Lower leg skin (tissue), 3 donors: Measurements from ENCODE around the gene OR4N5.

Experiments
- POLR2A ChIP-seq, 2 donors: fragments of 450-650 bp; IDR thresholded peaks; one replicate each; pipeline ENCODE4 v1.6.1; 2016 to 2017; ENCODE audit warnings: antibody characterized with exemption in 2 of 2, mild to moderate bottlenecking in 1 of 2, moderate library complexity in 1 of 2
- TF ChIP-seq, protein P1 (sequence below), 3 donors: fragments of 450-650 bp; IDR thresholded peaks; one replicate each; pipeline ENCODE4 v1.5.1; 2016; ENCODE audit warnings: antibody characterized with exemption in 3 of 3, mild to moderate bottlenecking in 3 of 3, moderate library complexity in 2 of 3

DNA sequence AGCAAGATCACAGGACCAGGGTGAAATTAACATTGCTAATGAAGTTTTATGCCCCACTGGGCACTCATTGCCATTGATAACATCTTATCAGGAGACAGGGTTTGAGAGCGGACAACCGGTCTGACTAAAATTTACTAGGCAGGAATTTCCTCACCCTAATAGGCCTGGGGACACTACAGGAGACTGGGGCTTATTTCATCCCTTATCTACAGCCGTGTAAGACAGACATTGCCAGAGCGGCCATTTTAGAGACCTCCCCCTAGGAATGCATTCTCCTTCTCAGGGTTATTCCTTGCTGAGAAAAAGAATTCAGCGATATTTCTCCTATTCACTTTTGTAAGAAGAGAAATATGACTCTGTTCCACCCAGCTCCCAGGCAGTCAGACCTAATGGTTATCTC, 19.8 kb upstream of the OR4N5 start:
- TF ChIP-seq, protein P1, sequence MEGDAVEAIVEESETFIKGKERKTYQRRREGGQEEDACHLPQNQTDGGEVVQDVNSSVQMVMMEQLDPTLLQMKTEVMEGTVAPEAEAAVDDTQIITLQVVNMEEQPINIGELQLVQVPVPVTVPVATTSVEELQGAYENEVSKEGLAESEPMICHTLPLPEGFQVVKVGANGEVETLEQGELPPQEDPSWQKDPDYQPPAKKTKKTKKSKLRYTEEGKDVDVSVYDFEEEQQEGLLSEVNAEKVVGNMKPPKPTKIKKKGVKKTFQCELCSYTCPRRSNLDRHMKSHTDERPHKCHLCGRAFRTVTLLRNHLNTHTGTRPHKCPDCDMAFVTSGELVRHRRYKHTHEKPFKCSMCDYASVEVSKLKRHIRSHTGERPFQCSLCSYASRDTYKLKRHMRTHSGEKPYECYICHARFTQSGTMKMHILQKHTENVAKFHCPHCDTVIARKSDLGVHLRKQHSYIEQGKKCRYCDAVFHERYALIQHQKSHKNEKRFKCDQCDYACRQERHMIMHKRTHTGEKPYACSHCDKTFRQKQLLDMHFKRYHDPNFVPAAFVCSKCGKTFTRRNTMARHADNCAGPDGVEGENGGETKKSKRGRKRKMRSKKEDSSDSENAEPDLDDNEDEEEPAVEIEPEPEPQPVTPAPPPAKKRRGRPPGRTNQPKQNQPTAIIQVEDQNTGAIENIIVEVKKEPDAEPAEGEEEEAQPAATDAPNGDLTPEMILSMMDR (IDR thresholded peaks at IDR 0.05), result no peak
- TF ChIP-seq POLR2A (IDR thresholded peaks at IDR 0.05), result no peak
